Mesothelial cell of epicardium (in vitro differentiated cells): Measurements from ENCODE around the gene FGF12. TPM values are rescaled to one million over a fixed set of nuclear protein-coding genes. Genes with fewer than 3 reads are reported as not detected.
A peak's percentile ranks its signal among the peaks of the same experiment; 100 is the strongest.

Experiments
- DNase-seq, 2 experiments: peaks; one replicate each; pipeline ENCODE4 v3.0.0; 2021; ENCODE audit warnings: low spot score in 2 of 2; ENCODE audit not compliant: unreplicated experiment in 2 of 2
- H3K27ac Mint-ChIP-seq: 2 replicates; pipeline ENCODE4 v1.8.0; 2021; ENCODE audit warnings: mixed read lengths
- H3K27me3 Mint-ChIP-seq: 2 replicates; pipeline ENCODE4 v1.8.0; 2021; ENCODE audit warnings: low read depth, mixed read lengths
- H3K36me3 Mint-ChIP-seq: 2 replicates; pipeline ENCODE4 v1.8.0; 2021; ENCODE audit warnings: mixed read lengths
- H3K4me1 Mint-ChIP-seq: 2 replicates; pipeline ENCODE4 v1.8.0; 2021; ENCODE audit warnings: mixed read lengths
- H3K4me3 Mint-ChIP-seq: 2 replicates; pipeline ENCODE4 v1.8.0; 2021; ENCODE audit warnings: mild to moderate bottlenecking, moderate library complexity, mixed read lengths
- H3K9me3 Mint-ChIP-seq: 2 replicates; pipeline ENCODE4 v1.8.0; 2021; ENCODE audit warnings: mixed read lengths
- CTCF ChIP-seq: fragments of 200-600 bp; sonication (generic); IDR thresholded peaks from one replicate; pipeline ENCODE4 v1.5.0; 2021; ENCODE audit warnings: antibody characterized with exemption; ENCODE audit not compliant: unreplicated experiment
- total RNA-seq: library from RNA; stranded (reverse); gene quantifications from 3 replicates; pipeline ENCODE4 v1.2.1, GENCODE V29; 2021

The FGF12 gene
- total RNA-seq, 1 donor from 2014 or later: 1.0 TPM

DNA sequence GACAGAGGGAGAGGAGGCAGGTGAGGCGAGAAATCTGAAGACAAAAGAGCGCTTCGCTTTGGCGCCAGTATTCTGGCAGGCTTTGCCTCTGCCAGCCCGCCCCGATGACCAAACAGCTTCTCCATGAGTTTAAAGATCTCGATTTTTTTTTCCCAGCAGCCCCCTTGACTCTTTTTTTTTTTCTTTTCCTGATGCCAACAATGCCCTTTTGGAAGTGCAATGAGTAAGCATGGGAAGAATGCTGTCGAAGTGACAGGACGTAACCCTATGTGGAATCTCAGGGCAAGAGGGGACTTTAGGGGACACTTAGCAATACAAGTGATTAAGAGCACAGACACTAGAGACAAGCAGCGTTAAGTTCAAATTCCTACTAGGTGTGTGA is 211.7 kb downstream of the FGF12 start:
- Mint-ChIP-seq H3K36me3 (no peaks in the 10 kb centered on the region), H3K4me3 (peak overlapping the region; percentile 63), H3K27me3 (peaks cover 66% of the 10 kb centered on the region), H3K4me1 (peaks cover 14% of the 10 kb centered on the region), H3K9me3 (no peaks in the 10 kb centered on the region), H3K27ac (no peak overlapping the region)
- TF ChIP-seq CTCF: no peak
- DNase-seq: no peak

DNA sequence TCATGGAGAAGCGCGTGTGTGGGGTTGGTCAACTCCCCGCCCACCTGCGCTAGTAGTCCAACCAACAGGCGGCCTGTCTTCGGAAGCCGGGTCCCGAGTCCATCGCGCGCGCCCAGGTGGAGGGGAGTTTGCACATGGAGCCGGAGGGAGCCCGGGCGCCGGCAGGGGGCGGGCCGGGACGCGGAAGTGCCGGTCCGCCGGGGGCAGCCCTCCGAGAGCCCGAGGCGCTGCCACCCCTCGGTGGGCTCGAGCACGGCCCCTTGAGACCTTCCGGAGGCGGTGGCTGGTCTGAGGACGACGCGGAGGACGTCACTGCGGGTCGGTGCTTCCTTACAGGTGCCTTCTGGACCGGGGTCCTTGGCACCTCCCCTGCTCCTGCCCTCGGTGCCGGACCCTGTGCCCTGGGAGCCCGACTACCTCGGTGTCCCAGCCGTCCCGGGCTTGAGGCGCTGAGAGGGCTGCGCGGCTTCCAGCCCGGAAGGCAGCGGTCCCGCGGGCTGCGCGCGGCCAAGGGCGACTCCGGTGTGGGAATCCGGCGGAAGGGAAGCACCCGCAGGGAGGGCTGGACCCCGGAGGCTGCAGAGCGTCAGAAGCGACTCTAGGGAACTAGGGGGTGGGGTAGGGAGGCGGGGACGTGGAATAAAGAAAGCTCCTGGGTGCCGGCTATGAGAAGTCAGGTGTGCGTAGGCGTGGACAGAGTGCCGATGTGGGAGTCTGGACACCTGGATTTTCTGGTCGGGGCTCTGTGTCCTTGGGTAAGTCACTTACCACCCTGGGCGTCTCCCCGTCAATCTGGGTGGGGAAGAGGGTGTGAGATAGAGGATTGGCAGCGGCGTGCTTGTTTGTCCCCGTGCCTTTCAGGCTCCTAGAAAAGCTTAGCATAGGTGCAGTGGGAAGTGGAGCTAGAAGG is 212.3 kb downstream of the FGF12 start:
- peak; percentile 52 for TF ChIP-seq CTCF
- no peaks in the 10 kb centered on the region for H3K9me3 Mint-ChIP-seq
- DNase-seq: peak; percentile 41 to 65
- peaks cover 14% of the 10 kb centered on the region for H3K4me1 Mint-ChIP-seq
- peaks cover 70% of the 10 kb centered on the region for H3K27me3 Mint-ChIP-seq
- H3K4me3 Mint-ChIP-seq: peak overlapping the region; percentile 76
- peak overlapping the region; percentile 21 for H3K27ac Mint-ChIP-seq
- no peaks in the 10 kb centered on the region for H3K36me3 Mint-ChIP-seq

DNA sequence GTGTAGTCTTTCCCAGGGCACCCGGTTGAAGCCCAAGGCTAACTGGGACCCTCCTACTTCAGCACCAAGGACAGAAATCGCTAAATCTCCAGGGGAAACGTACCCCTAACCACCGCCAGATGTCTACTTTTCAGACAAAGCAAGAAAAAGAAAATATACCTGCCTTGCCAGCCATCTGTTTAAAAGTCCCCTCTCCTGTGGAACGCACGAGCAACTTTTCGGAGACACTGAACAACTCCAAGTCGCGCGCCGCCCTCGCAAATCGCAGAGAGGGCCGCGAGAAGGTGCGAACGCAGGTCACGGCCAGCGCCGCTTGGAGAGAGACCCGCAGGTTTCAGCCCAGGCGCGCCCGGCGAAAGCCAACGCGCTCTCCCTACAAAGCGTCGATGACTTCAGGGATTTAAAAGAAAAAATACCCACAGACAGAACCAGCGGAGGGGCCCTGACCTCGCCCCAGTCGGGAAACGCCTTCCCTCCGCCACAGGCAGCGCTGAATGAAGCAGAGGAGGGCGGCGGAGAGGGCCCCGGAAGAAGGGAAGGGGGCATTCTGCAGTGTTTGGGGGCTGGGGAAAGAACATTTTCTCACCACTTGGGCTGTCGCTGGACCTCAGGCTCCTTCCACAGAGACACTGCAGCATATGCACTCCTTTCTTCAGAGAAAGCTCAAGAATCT is 213.1 kb downstream of the FGF12 start:
- Mint-ChIP-seq H3K4me3 (peak overlapping the region; percentile 76), H3K27me3 (peaks cover 70% of the 10 kb centered on the region), H3K9me3 (no peaks in the 10 kb centered on the region), H3K36me3 (no peaks in the 10 kb centered on the region), H3K4me1 (peaks cover 14% of the 10 kb centered on the region), H3K27ac (peak overlapping the region; percentile 78)
- TF ChIP-seq CTCF: no peak
- DNase-seq: peak in 1 of 2 experiments; percentile 61

DNA sequence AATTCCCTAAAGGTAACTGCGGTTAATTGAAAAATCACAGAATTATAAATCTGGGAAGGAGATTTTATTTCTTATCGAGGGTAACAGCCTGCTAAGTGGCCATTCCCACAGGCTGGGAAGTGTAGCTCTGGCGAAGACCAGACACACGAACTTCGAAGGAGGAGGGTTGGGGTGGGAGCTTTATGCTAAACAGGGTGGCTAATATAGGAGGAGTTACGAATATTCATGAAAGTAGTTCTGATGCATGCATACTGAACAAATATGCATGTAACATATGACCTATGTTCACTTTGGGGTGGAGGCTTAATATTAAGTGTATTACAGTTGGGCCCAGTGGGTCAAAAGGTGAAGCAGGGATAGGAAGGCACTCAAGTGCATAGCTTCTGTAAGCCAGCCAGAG is 221.6 kb downstream of the FGF12 start:
- Mint-ChIP-seq H3K4me3 (no peak overlapping the region), H3K9me3 (peaks cover 3% of the 10 kb centered on the region), H3K36me3 (no peaks in the 10 kb centered on the region), H3K27me3 (peaks cover 38% of the 10 kb centered on the region), H3K27ac (no peak overlapping the region), H3K4me1 (no peaks in the 10 kb centered on the region)
- DNase-seq: no peak
- no peak for TF ChIP-seq CTCF

DNA sequence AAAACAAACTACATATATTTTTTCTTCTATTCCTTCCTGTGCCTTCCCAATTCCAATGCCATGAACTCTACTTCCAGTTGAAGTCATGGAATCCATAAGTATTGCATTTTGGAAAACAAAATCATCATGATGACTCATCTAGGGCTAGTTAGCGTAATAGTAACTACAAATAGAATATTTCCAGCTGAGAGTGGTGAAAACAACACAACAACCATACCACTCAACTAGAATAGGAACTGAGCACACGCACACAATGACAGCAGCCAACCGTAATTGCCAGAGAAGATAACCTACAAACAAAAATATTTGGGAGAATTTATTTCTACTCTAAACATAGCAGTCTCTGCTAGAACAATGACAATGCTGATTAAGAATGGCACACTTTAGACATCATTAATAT is 225.9 kb downstream of the FGF12 start:
- H3K4me1 Mint-ChIP-seq: no peaks in the 10 kb centered on the region
- peaks cover 3% of the 10 kb centered on the region for H3K9me3 Mint-ChIP-seq
- H3K36me3 Mint-ChIP-seq: no peaks in the 10 kb centered on the region
- H3K4me3 Mint-ChIP-seq: no peak overlapping the region
- no peak overlapping the region for H3K27ac Mint-ChIP-seq
- TF ChIP-seq CTCF: no peak
- DNase-seq: no peak
- peaks cover 15% of the 10 kb centered on the region for H3K27me3 Mint-ChIP-seq
